ENCODE data around the gene OTP. TPM values are rescaled to one million over a fixed set of nuclear protein-coding genes. Genes with fewer than 3 reads are reported as not detected.
A peak's percentile ranks its signal among the peaks of the same experiment; 100 is the strongest.

Gene OTP
- total RNA-seq, 1 donor from 2014 or later, result not detected

DNA sequence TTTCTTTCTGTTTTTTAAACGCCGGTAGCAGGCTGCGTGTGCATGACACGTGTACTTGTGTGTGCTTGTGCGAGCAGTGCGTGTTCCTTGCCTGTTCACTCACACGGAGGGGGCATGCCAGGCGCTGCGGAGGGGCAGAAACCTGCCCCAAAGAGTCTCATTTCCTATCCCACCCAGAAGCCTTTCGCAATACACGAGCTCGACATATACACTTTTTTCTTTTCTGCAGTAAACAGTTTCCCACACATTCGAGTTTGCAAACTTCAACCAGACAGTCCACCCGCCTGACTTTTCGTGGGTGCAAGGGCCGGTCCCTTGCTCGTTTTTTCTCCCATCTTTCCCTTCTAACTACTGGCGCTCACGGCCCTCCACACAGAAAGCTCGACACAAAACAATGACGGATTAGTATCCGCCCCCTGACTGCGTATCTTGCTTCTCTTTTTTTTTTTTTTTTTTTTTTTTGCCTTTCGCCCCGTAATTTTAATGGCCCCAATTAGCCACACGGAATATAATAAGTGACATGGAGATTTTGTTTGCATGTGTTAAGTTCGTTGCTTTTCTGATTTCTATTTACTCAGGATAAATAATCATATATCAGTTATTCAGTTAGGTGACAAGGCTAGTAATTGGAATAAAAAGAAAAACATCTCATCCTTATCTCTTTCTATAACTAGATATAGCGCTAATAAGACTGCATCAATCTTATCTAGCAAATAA, 5.3 kb upstream of the OTP start:
- H3K4me1 Mint-ChIP-seq, result peaks cover 35% of the 10 kb centered on the region
- DNase-seq (ENCODE audit: low spot score), result peak; percentile 77
- peaks cover 65% of the 10 kb centered on the region for H3K4me1 ChIP-seq
- peaks cover 95% of the 10 kb centered on the region for H3K27me3 Mint-ChIP-seq (ENCODE audit: insufficient read depth, low read depth)
- H2AFZ ChIP-seq (replicated peaks), result no peak overlapping the region
- H4K20me1 ChIP-seq (ENCODE audit: low read depth), result peaks cover 71% of the 10 kb centered on the region
- H3K79me2 ChIP-seq (ENCODE audit: low read depth), result no peaks in the 10 kb centered on the region
- H3K27ac ChIP-seq, result no peak overlapping the region
- peak overlapping the region; percentile 54 for H3K4me3 Mint-ChIP-seq
- H3K9me3 Mint-ChIP-seq, result peaks cover 5% of the 10 kb centered on the region
- peak overlapping the region; percentile 29 for H3K4me3 ChIP-seq
- no peaks in the 10 kb centered on the region for H3K9me3 ChIP-seq (ENCODE audit: low read depth)
- H3K9ac ChIP-seq, result no peak overlapping the region
- peak overlapping the region; percentile 93 for H3K4me2 ChIP-seq
- no peaks in the 10 kb centered on the region for H3K36me3 Mint-ChIP-seq
- peaks cover 100% of the 10 kb centered on the region for H3K27me3 ChIP-seq
- peaks cover 67% of the 10 kb centered on the region for H3F3A ChIP-seq (ENCODE audit: low read depth)
- no peaks in the 10 kb centered on the region for H3K36me3 ChIP-seq
- no peak for TF ChIP-seq EZH2phosphoT487 (IDR thresholded peaks at IDR 0.05)
- TF ChIP-seq, protein P1, sequence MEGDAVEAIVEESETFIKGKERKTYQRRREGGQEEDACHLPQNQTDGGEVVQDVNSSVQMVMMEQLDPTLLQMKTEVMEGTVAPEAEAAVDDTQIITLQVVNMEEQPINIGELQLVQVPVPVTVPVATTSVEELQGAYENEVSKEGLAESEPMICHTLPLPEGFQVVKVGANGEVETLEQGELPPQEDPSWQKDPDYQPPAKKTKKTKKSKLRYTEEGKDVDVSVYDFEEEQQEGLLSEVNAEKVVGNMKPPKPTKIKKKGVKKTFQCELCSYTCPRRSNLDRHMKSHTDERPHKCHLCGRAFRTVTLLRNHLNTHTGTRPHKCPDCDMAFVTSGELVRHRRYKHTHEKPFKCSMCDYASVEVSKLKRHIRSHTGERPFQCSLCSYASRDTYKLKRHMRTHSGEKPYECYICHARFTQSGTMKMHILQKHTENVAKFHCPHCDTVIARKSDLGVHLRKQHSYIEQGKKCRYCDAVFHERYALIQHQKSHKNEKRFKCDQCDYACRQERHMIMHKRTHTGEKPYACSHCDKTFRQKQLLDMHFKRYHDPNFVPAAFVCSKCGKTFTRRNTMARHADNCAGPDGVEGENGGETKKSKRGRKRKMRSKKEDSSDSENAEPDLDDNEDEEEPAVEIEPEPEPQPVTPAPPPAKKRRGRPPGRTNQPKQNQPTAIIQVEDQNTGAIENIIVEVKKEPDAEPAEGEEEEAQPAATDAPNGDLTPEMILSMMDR (IDR thresholded peaks at IDR 0.05), result no peak
- peak; percentile 46 for TF ChIP-seq EZH2 (IDR thresholded peaks at IDR 0.05)
- H3K27ac Mint-ChIP-seq, result no peak overlapping the region

DNA sequence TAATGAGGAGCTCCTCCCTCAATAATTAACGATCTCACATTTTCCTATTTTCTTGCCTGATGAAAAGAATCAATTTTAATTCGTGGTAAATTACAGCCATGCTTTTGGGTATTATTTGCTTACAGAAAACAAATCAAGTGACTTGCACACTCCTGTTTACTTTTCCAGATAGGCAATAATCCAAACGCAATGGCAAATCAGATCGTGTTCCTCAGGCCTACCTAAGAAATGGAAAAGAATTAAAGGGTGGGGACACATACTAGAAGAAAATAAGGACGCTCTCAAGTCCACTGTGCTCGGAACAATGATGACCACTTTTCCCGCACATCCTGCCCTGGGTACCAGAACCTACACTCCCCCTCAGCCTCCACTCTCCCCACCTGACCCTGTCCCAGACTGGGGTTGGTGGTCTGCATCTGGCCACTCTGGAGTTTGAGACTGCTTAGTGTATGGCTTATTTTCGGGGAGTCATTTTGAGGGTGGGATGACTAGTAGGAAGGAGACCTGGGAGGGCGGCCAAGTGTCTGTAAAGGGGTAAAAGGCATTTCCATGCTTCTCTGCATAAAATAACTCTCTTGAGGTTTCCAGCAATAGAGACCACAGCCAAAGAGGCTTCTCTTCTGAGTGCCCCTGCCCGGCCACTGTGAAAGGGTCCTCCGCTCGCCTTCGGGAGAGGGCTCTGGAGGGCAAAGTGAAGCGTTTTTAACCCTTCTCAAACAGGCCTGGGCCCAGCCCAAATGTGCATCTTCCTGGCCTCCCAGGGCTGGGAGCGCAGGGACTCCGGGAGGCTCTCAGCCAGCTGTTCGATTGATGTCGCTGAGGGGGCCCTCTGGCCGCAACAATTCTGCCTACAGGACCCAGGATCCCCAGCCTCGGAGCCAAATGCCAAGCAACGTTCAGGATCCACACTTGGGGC, 4.5 kb upstream of the OTP start:
- Histone ChIP-seq H2AFZ (replicated peaks) (no peak overlapping the region), H3K4me1 (peaks cover 70% of the 10 kb centered on the region), H3K4me3 (peak overlapping the region; percentile 29), H3K9me3 (ENCODE audit: low read depth) (no peaks in the 10 kb centered on the region), H3F3A (ENCODE audit: low read depth) (peaks cover 74% of the 10 kb centered on the region), H3K36me3 (no peaks in the 10 kb centered on the region), H3K27me3 (peaks cover 100% of the 10 kb centered on the region), H3K79me2 (ENCODE audit: low read depth) (no peaks in the 10 kb centered on the region), H3K9ac (no peak overlapping the region), H3K4me2 (peak overlapping the region; percentile 93), H4K20me1 (ENCODE audit: low read depth) (peaks cover 78% of the 10 kb centered on the region), H3K27ac (no peak overlapping the region)
- H3K4me1 Mint-ChIP-seq, result peaks cover 35% of the 10 kb centered on the region
- H3K27ac Mint-ChIP-seq, result no peak overlapping the region
- H3K27me3 Mint-ChIP-seq (ENCODE audit: insufficient read depth, low read depth), result peaks cover 94% of the 10 kb centered on the region
- H3K4me3 Mint-ChIP-seq, result no peak overlapping the region
- peak; percentile 78 for DNase-seq (ENCODE audit: low spot score)
- no peaks in the 10 kb centered on the region for H3K36me3 Mint-ChIP-seq
- TF ChIP-seq EZH2 (IDR thresholded peaks at IDR 0.05) (no peak), EZH2phosphoT487 (IDR thresholded peaks at IDR 0.05) (peak; percentile 52)
- TF ChIP-seq, protein P1 (IDR thresholded peaks at IDR 0.05), result no peak
- H3K9me3 Mint-ChIP-seq, result peaks cover 2% of the 10 kb centered on the region

DNA sequence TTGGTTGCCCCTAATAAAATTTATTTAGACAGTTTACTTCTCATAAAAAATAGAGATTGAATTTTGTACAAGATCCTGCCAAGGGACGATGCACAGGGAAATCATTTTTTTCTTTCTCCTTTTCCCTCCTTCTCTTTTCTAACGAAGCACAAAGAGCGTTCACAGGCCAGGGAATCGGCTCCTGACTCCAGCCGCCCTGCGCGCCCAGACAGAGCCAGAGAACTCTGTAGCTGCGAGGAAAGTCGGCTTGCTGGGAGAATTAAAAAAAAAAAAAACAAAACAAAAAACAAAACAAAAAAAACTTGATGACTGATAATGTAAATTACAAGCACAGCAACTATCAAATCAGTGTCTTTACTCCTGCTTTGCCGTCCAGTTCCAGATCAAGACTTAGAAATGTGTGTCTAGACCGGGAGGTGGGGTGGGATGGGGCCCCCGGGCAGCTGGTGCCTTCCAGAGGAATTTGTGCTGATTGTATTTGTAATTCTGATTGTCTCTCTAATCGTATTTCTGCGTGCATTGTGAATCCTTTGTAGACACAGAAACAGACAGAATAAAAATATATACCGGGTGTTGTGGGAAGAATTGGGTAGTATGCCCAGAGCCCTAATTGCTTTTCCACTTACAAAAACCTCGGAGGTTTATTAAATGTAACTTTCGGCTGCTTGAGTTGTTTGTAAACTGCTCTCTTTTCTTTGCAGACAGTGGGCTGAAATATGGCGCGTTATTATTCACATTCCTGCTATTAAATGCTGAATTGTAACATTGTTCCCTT, 3.6 kb upstream of the OTP start:
- peaks cover 2% of the 10 kb centered on the region for H3K9me3 Mint-ChIP-seq

More for the DNA sequence above, 3.6 kb upstream of the OTP start:
- H3K36me3 Mint-ChIP-seq, result no peaks in the 10 kb centered on the region
- Histone ChIP-seq H3K36me3 (no peaks in the 10 kb centered on the region), H3K4me1 (peaks cover 64% of the 10 kb centered on the region), H3K4me2 (peak overlapping the region; percentile 77), H3K4me3 (no peak overlapping the region), H3K9me3 (ENCODE audit: low read depth) (no peaks in the 10 kb centered on the region), H3K9ac (no peak overlapping the region), H3F3A (ENCODE audit: low read depth) (peaks cover 69% of the 10 kb centered on the region), H4K20me1 (ENCODE audit: low read depth) (peaks cover 86% of the 10 kb centered on the region), H3K79me2 (ENCODE audit: low read depth) (no peaks in the 10 kb centered on the region), H3K27ac (no peak overlapping the region), H3K27me3 (peaks cover 100% of the 10 kb centered on the region), H2AFZ (replicated peaks) (no peak overlapping the region)
- TF ChIP-seq EZH2phosphoT487 (IDR thresholded peaks at IDR 0.05) (no peak), EZH2 (IDR thresholded peaks at IDR 0.05) (peak; percentile 2)
- peaks cover 39% of the 10 kb centered on the region for H3K4me1 Mint-ChIP-seq
- no peak overlapping the region for H3K27ac Mint-ChIP-seq
- no peak overlapping the region for H3K4me3 Mint-ChIP-seq
- peak; percentile 48 for DNase-seq (ENCODE audit: low spot score)
- peaks cover 94% of the 10 kb centered on the region for H3K27me3 Mint-ChIP-seq (ENCODE audit: insufficient read depth, low read depth)

Measured in neural progenitor cell (in vitro differentiated cells).